HG03354 (cell line): Measurements from ENCODE around the gene USH1C.

Experiments used
- ATAC-seq: cut with Tn5 transposase; IDR thresholded peaks from one replicate; pipeline ENCODE4 v1.9.1; 2021; ENCODE audit warnings: mild to moderate bottlenecking; ENCODE audit not compliant: unreplicated experiment, poor library complexity, severe bottlenecking

Gene USH1C

GRCh38 chr11:17446482-17446881 lies 97.7 kb downstream of the USH1C start:
- ATAC-seq, result no peak

GRCh38 chr11:17445240-17445795 lies 98.9 kb downstream of the USH1C start:
- no peak for ATAC-seq

GRCh38 chr11:17443926-17444690 lies 100.1 kb downstream of the USH1C start:
- no peak for ATAC-seq
